ENCODE measurements around the gene GRAMD1B. TPM values are rescaled to one million over a fixed set of nuclear protein-coding genes. Genes with fewer than 3 reads are reported as not detected.

GRAMD1B gene
- total RNA-seq = 5.4 and 11.0 TPM in 2 replicates

GRCh38 chr11:123429913-123430720 is at the start of gene GRAMD1B:
GRAMD1B (plus strand) TSS chr11:123430269; CDS start chr11:123430793, 524 bp downstream.

GRCh38 chr11:123654566-123655081 is 224.6 kb downstream of the GRAMD1B start, which contains the start of gene SCN3B:
SCN3B (minus strand) TSS chr11:123654624; CDS start chr11:123653801, 823 bp downstream.

Other genes starting within 250 kb of the GRAMD1B start
- 10.6 and 11.6 TPM in 2 replicates for gene CLMP, start 235.0 kb upstream of the GRAMD1B start, total RNA-seq
- gene SCN3B, start 224.4 kb downstream of the GRAMD1B start, total RNA-seq = under 0.01 and 0.25 TPM in 2 replicates

All from mesangial cell (primary cell).